OCI-LY3 (cell line): ENCODE measurements around the gene CA10.

Experiments
- H2AFZ ChIP-seq: fragments of 200-600, 300-600 bp; shearing (Covaris generic); 2 replicates; pipeline ENCODE4 v1.6.0; 2014; ENCODE audit warnings: antibody characterized with exemption, low read depth, low read length
- H3K27ac ChIP-seq: fragments of 200-600, 300-600 bp; sonication (generic); 2 replicates; pipeline ENCODE4 v1.5.1; 2014; ENCODE audit warnings: mild to moderate bottlenecking, low read length, moderate library complexity, mixed read lengths
- H3K27me3 ChIP-seq: fragments of 200-600, 300-600 bp; sonication (generic); 2 replicates; pipeline ENCODE4 v1.6.1; 2014; ENCODE audit warnings: low read depth, low read length, mixed read lengths
- H3K36me3 ChIP-seq: fragments of 200-600, 300-600 bp; sonication (generic); replicated peaks from 2 replicates; pipeline ENCODE3; 2014; ENCODE audit warnings: low read depth, low read length, mixed read lengths
- H3K4me1 ChIP-seq: fragments of 300-600, 200-600 bp; sonication (generic); 2 replicates; pipeline ENCODE4 v1.6.1; 2014; ENCODE audit warnings: low read length, mixed read lengths
- H3K4me2 ChIP-seq: fragments of 200-600, 300-600 bp; sonication (generic); 2 replicates; pipeline ENCODE4 v1.6.1; 2014; ENCODE audit warnings: low read length, mixed read lengths
- H3K4me3 ChIP-seq: fragments of 300-600, 200-600 bp; sonication (generic); 2 replicates; pipeline ENCODE4 v1.5.1; 2014; ENCODE audit warnings: antibody characterized with exemption, mild to moderate bottlenecking, low read length, moderate library complexity
- H3K79me2 ChIP-seq: fragments of 300-600, 200-600 bp; shearing (Covaris generic); 2 replicates; pipeline ENCODE4 v1.6.1; 2014; ENCODE audit warnings: mild to moderate bottlenecking, low read length, mixed read lengths
- H3K9ac ChIP-seq: fragments of 300-600, 200-600 bp; shearing (Covaris generic); 2 replicates; pipeline ENCODE4 v1.6.0; 2014; ENCODE audit warnings: mild to moderate bottlenecking, low read length, moderate library complexity
- H3K9me3 ChIP-seq: fragments of 200-600, 300-600 bp; shearing (Covaris generic); 2 replicates; pipeline ENCODE4 v1.6.1; 2014; ENCODE audit warnings: low read length, mixed read lengths; ENCODE audit not compliant: insufficient read depth
- H4K20me1 ChIP-seq: fragments of 200-600, 300-600 bp; sonication (generic); 2 replicates; pipeline ENCODE4 v1.6.1; 2016; ENCODE audit warnings: low read length, mixed read lengths; ENCODE audit not compliant: insufficient read depth
- CTCF ChIP-seq: fragments of 200-600, 300-600 bp; sonication (generic); IDR thresholded peaks from 2 replicates; pipeline ENCODE4 v1.5.1; 2014; ENCODE audit warnings: antibody characterized with exemption, low read length, low read depth
- EZH2phosphoT487 ChIP-seq: fragments of 200-600 bp; shearing (Covaris generic); IDR thresholded peaks from 2 replicates; pipeline ENCODE4 v1.6.1; 2018; ENCODE audit warnings: antibody characterized with exemption, mixed run types, low read depth

Gene CA10

DNA sequence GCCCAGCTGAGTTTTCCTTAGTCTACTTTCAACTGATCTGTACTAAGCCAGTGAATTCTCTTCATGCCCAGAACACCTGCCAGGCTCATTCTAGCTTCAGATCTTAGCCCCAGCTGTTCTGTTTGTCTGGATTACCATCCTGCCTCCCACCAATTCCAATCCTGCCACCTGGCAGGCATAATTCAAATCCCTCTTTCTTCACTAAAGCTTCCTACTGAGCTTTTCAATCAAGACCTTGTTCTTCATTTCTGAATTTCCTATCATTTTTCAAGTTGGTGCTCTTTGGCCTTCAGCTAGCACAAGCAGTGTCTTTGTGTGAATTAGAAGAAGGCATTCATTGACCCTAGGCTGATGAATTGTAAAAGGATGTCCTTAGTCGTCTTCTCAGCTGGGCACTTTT is 540.5 kb downstream of the CA10 start:
- H2AFZ ChIP-seq = no peak overlapping the region
- H4K20me1 ChIP-seq = no peaks in the 10 kb centered on the region
- H3K4me2 ChIP-seq = no peak overlapping the region
- H3K27me3 ChIP-seq = no peaks in the 10 kb centered on the region
- no peak overlapping the region for H3K27ac ChIP-seq
- H3K36me3 ChIP-seq = no peaks in the 10 kb centered on the region
- H3K79me2 ChIP-seq = no peaks in the 10 kb centered on the region
- TF ChIP-seq CTCF = no peak
- TF ChIP-seq EZH2phosphoT487 = no peak
- no peak overlapping the region for H3K4me3 ChIP-seq
- H3K9ac ChIP-seq = no peak overlapping the region
- H3K4me1 ChIP-seq = no peaks in the 10 kb centered on the region
- H3K9me3 ChIP-seq = no peaks in the 10 kb centered on the region

- TF ChIP-seq EZH2phosphoT487 = no peak
- TF ChIP-seq CTCF = no peak
- H3K27ac ChIP-seq = no peak overlapping the region
- no peaks in the 10 kb centered on the region for H3K79me2 ChIP-seq
- H3K9ac ChIP-seq = no peak overlapping the region
- no peaks in the 10 kb centered on the region for H3K9me3 ChIP-seq
- no peaks in the 10 kb centered on the region for H4K20me1 ChIP-seq
- no peak overlapping the region for H3K4me3 ChIP-seq
- no peaks in the 10 kb centered on the region for H3K4me1 ChIP-seq
- H3K27me3 ChIP-seq = no peaks in the 10 kb centered on the region
- no peaks in the 10 kb centered on the region for H3K36me3 ChIP-seq
- no peak overlapping the region for H3K4me2 ChIP-seq
- H2AFZ ChIP-seq = no peak overlapping the region
Measured at GRCh38 chr17:51613255-51613654, 545.3 kb downstream of the CA10 start.

GRCh38 chr17:51612692-51613091 is 545.8 kb downstream of the CA10 start:
- no peak overlapping the region for H3K4me2 ChIP-seq
- H3K9me3 ChIP-seq = no peaks in the 10 kb centered on the region
- no peaks in the 10 kb centered on the region for H3K36me3 ChIP-seq
- TF ChIP-seq EZH2phosphoT487 (no peak), CTCF (no peak)
- no peaks in the 10 kb centered on the region for H3K27me3 ChIP-seq
- no peaks in the 10 kb centered on the region for H3K4me1 ChIP-seq
- H3K9ac ChIP-seq = no peak overlapping the region
- no peak overlapping the region for H3K27ac ChIP-seq
- no peaks in the 10 kb centered on the region for H4K20me1 ChIP-seq
- no peak overlapping the region for H3K4me3 ChIP-seq
- H3K79me2 ChIP-seq = no peaks in the 10 kb centered on the region
- H2AFZ ChIP-seq = no peak overlapping the region

DNA sequence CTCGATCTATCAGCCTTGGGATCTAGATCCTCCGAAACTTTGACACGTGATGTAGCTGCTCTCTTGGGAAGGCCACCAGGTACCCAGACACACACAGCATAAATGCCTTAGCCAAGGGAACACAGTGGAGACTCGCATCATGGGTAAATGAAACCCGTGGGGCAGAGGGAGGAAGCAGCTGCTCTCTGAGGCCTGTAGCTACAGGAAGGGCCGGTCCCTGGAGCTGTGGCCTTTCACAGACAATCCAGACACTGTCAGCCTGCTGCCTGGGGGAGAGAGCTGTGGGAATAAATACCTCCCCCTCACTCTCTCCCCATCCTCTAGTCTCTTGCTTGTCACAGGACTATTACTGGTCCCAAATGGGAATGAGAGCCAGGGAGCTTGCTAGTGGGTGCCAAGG is 546.9 kb downstream of the CA10 start:
- Histone ChIP-seq H3K36me3 (no peaks in the 10 kb centered on the region), H3K4me3 (no peak overlapping the region), H3K4me2 (no peak overlapping the region), H4K20me1 (no peaks in the 10 kb centered on the region), H3K4me1 (no peaks in the 10 kb centered on the region), H3K79me2 (no peaks in the 10 kb centered on the region), H3K9ac (no peak overlapping the region), H3K9me3 (no peaks in the 10 kb centered on the region), H2AFZ (no peak overlapping the region), H3K27me3 (no peaks in the 10 kb centered on the region), H3K27ac (no peak overlapping the region)
- no peak for TF ChIP-seq CTCF
- TF ChIP-seq EZH2phosphoT487 = no peak
